GM23338 (cell line): ENCODE results near the gene AATF. TPM values are rescaled to one million over a fixed set of nuclear protein-coding genes. Genes with fewer than 3 reads are reported as not detected.
A peak's percentile ranks its signal among the peaks of the same experiment; 100 is the strongest.

Experiments used
- ATAC-seq: fragments of 200-7000 bp; cut with Tn5 transposase; 3 replicates; pipeline ENCODE4 v1.9.1; 2020
- DNase-seq: peaks from one replicate; pipeline ENCODE4 v3.0.0-alpha.2; 2015; ENCODE audit warnings: low spot score
- H2AFZ ChIP-seq: fragments of 200-600 bp; sonication (generic); 2 replicates; pipeline ENCODE4 v1.8.0; 2016; ENCODE audit warnings: antibody characterized with exemption, mild to moderate bottlenecking, moderate library complexity
- H3F3A ChIP-seq: fragments of 200-600 bp; sonication (generic); replicated peaks from 2 replicates; pipeline ENCODE4 v1.8.0; 2017; ENCODE audit warnings: antibody characterized with exemption, mixed run types, low read depth
- H3K27ac ChIP-seq: fragments of 200-600 bp; sonication (generic); 2 replicates; pipeline ENCODE4 v1.6.1; 2016; ENCODE audit warnings: low read depth
- H3K27me3 ChIP-seq: fragments of 200-600 bp; sonication (generic); 2 replicates; pipeline ENCODE4 v1.8.0; 2016; ENCODE audit warnings: mild to moderate bottlenecking, mixed run types, moderate library complexity; ENCODE audit not compliant: insufficient read depth
- H3K36me3 ChIP-seq: fragments of 200-600 bp; sonication (generic); 2 replicates; pipeline ENCODE4 v1.8.0; 2016; ENCODE audit warnings: mild to moderate bottlenecking; ENCODE audit not compliant: insufficient read depth
- H3K4me1 ChIP-seq: fragments of 200-600 bp; sonication (generic); 2 replicates; pipeline ENCODE4 v1.8.0; 2016; ENCODE audit warnings: mild to moderate bottlenecking, moderate library complexity; ENCODE audit not compliant: insufficient read depth
- H3K4me2 ChIP-seq: fragments of 200-600 bp; sonication (generic); 2 replicates; pipeline ENCODE4 v1.7.1; 2017; ENCODE audit warnings: mixed run types
- H3K4me3 ChIP-seq: fragments of 200-600 bp; sonication (generic); 2 replicates; pipeline ENCODE4 v1.6.1; 2016; ENCODE audit warnings: mixed run types
- H3K79me2 ChIP-seq: fragments of 200-600 bp; sonication (generic); replicated peaks from 2 replicates; pipeline ENCODE4 v1.8.0; 2017; ENCODE audit warnings: mild to moderate bottlenecking; ENCODE audit not compliant: insufficient read depth
- H3K9me2 ChIP-seq: fragments of 200-600 bp; sonication (generic); 2 replicates; pipeline ENCODE4 v1.8.0; 2017; ENCODE audit not compliant: insufficient read depth
- H4K20me1 ChIP-seq: fragments of 200-600 bp; sonication (generic); replicated peaks from 2 replicates; pipeline ENCODE4 v1.8.0; 2017; ENCODE audit warnings: mild to moderate bottlenecking; ENCODE audit not compliant: insufficient read depth
- H3K27ac Mint-ChIP-seq: 2 replicates; pipeline ENCODE4 v1.8.0; 2020; ENCODE audit warnings: inconsistent platforms, mild to moderate bottlenecking, moderate library complexity, mixed read lengths
- H3K27me3 Mint-ChIP-seq: 3 replicates; pipeline ENCODE4 v1.8.0; 2022; ENCODE audit warnings: low read depth, mild to moderate bottlenecking, moderate library complexity, mixed read lengths, inconsistent platforms; ENCODE audit not compliant: insufficient read depth, poor library complexity
- H3K36me3 Mint-ChIP-seq: 3 replicates; pipeline ENCODE4 v1.8.0; 2021; ENCODE audit warnings: low read depth, mild to moderate bottlenecking, inconsistent platforms, moderate library complexity, mixed read lengths
- H3K4me1 Mint-ChIP-seq: 3 replicates; pipeline ENCODE4 v1.8.0; 2020; ENCODE audit warnings: mild to moderate bottlenecking, inconsistent platforms, mixed read lengths
- H3K4me3 Mint-ChIP-seq: 3 replicates; pipeline ENCODE4 v1.8.0; 2021; ENCODE audit warnings: moderate library complexity, mild to moderate bottlenecking, inconsistent platforms, mixed read lengths
- H3K9me3 Mint-ChIP-seq: 3 replicates; pipeline ENCODE4 v1.8.0; 2020; ENCODE audit warnings: moderate library complexity, mild to moderate bottlenecking, inconsistent platforms, mixed read lengths
- CREB1 ChIP-seq: fragments of 250-450 bp; sonication (Bioruptor Pico); IDR thresholded peaks from 2 replicates; pipeline ENCODE4 v1.5.0; 2020; ENCODE audit warnings: low read depth, mild to moderate bottlenecking, moderate library complexity
- CTCF ChIP-seq, 2 experiments: fragments of 200-600 bp in 1 of 2; sonication (generic) in 1 of 2; conservative IDR thresholded peaks; 2 replicates each; pipeline versions ENCODE4 v1.5.1 to v1.6.1; 2016 to 2017; ENCODE audit warnings: antibody characterized with exemption in 2 of 2, low read depth in 2 of 2, mild to moderate bottlenecking in 2 of 2, moderate library complexity in 1 of 2
- ETS1 ChIP-seq: IDR thresholded peaks from 2 replicates; pipeline ENCODE4 v1.6.1; 2016; ENCODE audit warnings: antibody characterized with exemption
- EZH2 ChIP-seq: fragments of 200-600 bp; sonication (generic); IDR thresholded peaks from one replicate; pipeline ENCODE4 v1.8.0; 2017; ENCODE audit warnings: antibody characterized with exemption, mild to moderate bottlenecking, low read depth; ENCODE audit not compliant: unreplicated experiment
- EZH2phosphoT487 ChIP-seq: fragments of 200-600 bp; sonication (generic); IDR thresholded peaks from one replicate; pipeline ENCODE4 v1.8.1; 2018; ENCODE audit warnings: antibody characterized with exemption; ENCODE audit not compliant: unreplicated experiment
- JUNB ChIP-seq: IDR thresholded peaks from one replicate; pipeline ENCODE4 v1.6.1; 2016; ENCODE audit warnings: antibody characterized with exemption; ENCODE audit not compliant: unreplicated experiment
- NANOG ChIP-seq: IDR thresholded peaks from 2 replicates; pipeline ENCODE4 v1.6.1; 2016; ENCODE audit warnings: antibody characterized with exemption, borderline replicate concordance
- POLR2AphosphoS5 ChIP-seq: IDR thresholded peaks from 2 replicates; pipeline ENCODE4 v1.6.1; 2016; ENCODE audit warnings: antibody characterized with exemption, low read depth
- REST ChIP-seq: IDR thresholded peaks from one replicate; pipeline ENCODE4 v1.6.1; 2018; ENCODE audit warnings: antibody characterized with exemption; ENCODE audit not compliant: unreplicated experiment
- STAT1 ChIP-seq: IDR thresholded peaks from one replicate; pipeline ENCODE4 v1.6.1; 2016; ENCODE audit warnings: antibody characterized with exemption; ENCODE audit not compliant: unreplicated experiment
- ZNF114 ChIP-seq: fragments of 250-450 bp; sonication (Bioruptor Pico); IDR thresholded peaks from 2 replicates; pipeline ENCODE4 v1.5.0; 2020; ENCODE audit warnings: mild to moderate bottlenecking, moderate library complexity
- ZNF331 ChIP-seq: fragments of 250-450 bp; sonication (Bioruptor Pico); IDR thresholded peaks from 2 replicates; pipeline ENCODE4 v1.5.0; 2020; ENCODE audit warnings: low read depth, mild to moderate bottlenecking, moderate library complexity
- ZNF462 ChIP-seq: fragments of 250-450 bp; sonication (Bioruptor Pico); IDR thresholded peaks from 2 replicates; pipeline ENCODE4 v1.5.0; 2020; ENCODE audit warnings: mild to moderate bottlenecking, moderate library complexity
- polyA plus RNA-seq: library from polyadenylated mRNA; unstranded; fragments of >200 nt; fragmentation: Nextera tagmentation; extraction: Ambion mirVana; gene quantifications from 2 replicates; pipeline ENCODE4 v1.2.1, GENCODE V29; 2016
- total RNA-seq: library from RNA; depleted of rRNA; stranded (reverse); fragments of >200 nt; shearing (Covaris generic); gene quantifications from 2 replicates; pipeline ENCODE4 v1.2.3, GENCODE V29; 2014

AATF gene
- total and polyA plus RNA-seq, 2 experiments from 2014 or later = 40.2 to 71.2 TPM

- Mint-ChIP-seq H3K36me3 (peaks cover 16% of the 10 kb centered on the region; the same call in 2 of the 3 replicates), H3K27ac (peak overlapping the region; percentile 91), H3K4me3 (peak overlapping the region; percentile 52), H3K9me3 (peaks cover 14% of the 10 kb centered on the region; the same call in 2 of the 3 replicates), H3K4me1 (peaks cover 64% of the 10 kb centered on the region), H3K27me3 (peaks cover 9% of the 10 kb centered on the region)
- Histone ChIP-seq H3K4me1 (peaks cover 62% of the 10 kb centered on the region), H3K27ac (peak overlapping the region; percentile 56), H2AFZ (peak overlapping the region; percentile 41; the same call in 1 of the 2 replicates), H4K20me1 (no peaks in the 10 kb centered on the region), H3K4me3 (peak overlapping the region; percentile 30), H3K36me3 (no peaks in the 10 kb centered on the region), H3K4me2 (peak overlapping the region; percentile 68), H3K9me2 (no peaks in the 10 kb centered on the region), H3K79me2 (no peaks in the 10 kb centered on the region), H3K27me3 (no peaks in the 10 kb centered on the region; the same call in 1 of the 2 replicates), H3F3A (peaks cover 8% of the 10 kb centered on the region)
- ATAC-seq (peak; percentile 26), DNase-seq (peak; percentile 42)
- TF ChIP-seq STAT1 = no peak
- TF ChIP-seq NANOG = no peak
- no peak for TF ChIP-seq POLR2AphosphoS5
- no peak for TF ChIP-seq ZNF114 (CRISPR knock-in tag)
- TF ChIP-seq REST = no peak
- no peak for TF ChIP-seq CTCF (conservative IDR thresholded peaks at IDR 0.05; ENCODE audit: low read depth in 2 of 2)
- TF ChIP-seq JUNB = no peak
- no peak for TF ChIP-seq CREB1 (CRISPR knock-in tag)
- TF ChIP-seq EZH2 = no peak
- no peak for TF ChIP-seq ETS1
- TF ChIP-seq EZH2phosphoT487 = no peak
- no peak for TF ChIP-seq ZNF331 (CRISPR knock-in tag)
- no peak for TF ChIP-seq ZNF462 (CRISPR knock-in tag)
Observed at GRCh38 chr17:37066322-37067255, 117.8 kb downstream of the AATF start.
